ENCODE measurements around the gene AP3S2.
"Not testable (repeated sequence)": the region's sequence is repeated elsewhere in the genome, so short reads cannot be mapped to it uniquely, and the experiment has no call there.

Gene AP3S2

DNA sequence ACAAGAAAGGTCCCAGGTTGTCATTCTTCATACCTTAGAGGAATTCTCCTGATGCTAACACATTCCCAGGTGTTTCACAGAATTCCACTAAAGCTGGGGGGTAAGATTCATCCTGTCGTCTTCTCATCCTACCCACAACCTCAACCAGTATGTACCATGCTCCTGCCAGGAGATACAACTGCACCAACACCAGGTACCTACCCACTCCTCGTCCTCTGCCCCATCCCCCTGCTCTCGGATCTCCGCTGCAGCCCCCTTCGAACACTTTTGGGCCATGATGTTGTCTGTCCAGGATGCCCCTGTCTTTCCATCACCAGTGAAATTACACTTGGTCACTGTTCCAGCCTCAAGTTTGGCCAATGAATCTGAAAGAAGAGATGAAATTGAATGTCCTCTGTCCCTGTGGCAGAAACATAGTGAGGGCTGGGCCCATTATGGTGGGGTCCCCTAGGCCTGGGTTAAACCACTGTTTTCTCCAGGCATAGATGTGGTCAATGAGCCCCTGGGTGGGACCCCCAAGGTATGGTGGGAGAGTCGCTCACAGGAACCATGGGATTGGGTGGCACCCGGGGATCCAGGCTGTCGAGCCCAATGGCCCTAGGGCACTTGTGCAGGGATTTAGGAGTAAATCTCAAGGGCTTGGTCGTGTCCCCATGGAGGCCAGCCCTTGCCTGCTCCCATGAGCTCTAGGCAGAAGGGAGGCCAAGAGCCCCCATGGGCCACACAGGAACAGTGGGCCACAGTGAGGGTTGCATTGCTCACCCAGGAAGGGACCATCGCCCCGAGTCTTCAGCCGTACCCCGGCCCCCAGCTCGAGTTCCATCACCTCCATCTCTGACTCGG is 9.4 kb upstream of the AP3S2 start:
- DNase-seq, result peak; percentile 10

DNA sequence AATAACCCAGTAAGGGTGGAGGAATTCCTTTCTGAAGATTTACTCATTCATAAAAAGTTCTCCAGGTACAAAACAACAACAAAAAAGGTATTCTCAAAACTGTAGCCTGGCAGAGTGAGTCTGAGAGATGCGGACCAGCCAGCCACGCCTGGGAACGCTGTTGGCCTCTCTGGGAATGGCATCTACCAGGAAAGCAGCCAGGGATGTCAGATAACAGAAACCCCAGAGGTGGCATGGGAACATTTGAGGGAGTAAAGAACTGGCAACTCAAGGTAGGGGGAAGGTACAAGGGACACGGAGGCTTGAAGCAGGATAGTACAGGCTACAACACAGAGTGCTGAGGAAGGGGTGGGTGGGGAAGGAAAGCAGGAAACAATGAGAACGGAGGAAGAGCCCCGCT is 7.1 kb upstream of the AP3S2 start:
- peak; percentile 15 for DNase-seq

DNA sequence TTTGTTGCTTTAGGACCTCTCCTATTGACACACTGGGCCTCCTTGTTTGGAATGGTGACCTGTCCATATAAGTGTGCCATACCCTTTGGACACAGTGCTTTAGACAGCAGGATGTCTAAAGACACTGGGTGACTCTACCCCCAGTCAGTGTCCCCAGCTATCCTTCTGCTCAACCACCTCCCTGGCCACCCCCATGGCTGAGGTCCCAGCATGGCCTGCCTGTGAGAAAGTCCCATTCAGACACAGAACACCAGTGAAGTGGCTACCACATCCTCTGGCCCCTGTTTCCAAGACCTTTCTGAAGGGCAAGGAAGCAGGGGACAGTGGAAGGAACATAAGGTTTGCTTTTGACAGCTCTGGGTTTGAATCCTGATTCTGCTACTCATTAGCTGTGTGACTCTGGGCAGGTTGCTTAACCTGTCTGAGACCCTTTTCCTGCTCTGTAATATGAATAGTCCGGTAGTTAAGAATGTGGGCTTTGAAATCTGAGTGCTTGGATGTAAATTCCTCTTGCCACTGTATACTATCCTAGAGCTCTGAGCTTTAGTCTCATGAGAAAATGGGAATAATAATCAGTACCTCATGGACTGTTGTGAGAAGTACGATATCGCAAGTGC is 6.3 kb upstream of the AP3S2 start:
- peak; percentile 18 for DNase-seq

DNA sequence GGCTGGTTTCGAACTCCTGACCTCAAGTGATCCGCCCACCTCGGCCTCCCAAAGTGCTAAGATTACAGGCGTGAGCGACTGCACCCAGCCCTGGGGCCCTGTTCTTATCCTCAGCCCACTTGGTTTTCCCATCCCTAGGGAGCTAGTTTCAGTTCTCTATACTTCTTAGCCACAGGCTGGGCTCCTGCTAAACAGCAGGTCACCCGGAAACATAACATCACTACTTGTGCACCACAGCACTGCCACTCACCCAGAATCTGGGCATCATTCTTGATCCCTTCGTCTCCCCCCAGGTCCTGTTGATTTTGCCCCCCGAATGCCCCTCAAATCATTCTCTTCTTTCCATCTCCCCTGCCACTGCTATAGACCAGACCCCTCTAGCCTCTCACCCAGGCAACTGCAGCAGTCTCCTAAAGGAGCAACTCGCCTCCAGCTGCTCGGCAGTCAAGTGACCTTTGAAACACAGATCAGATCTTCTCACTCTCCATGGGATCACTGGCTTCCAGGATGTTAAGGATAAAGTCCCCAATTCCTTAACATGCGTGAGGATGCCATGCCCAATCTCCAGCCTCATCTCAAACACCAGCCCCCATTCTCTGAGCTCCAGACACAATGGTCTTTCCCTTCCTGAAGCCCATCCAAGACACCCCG is 5.6 kb upstream of the AP3S2 start:
- DNase-seq, result peak; percentile 14

DNA sequence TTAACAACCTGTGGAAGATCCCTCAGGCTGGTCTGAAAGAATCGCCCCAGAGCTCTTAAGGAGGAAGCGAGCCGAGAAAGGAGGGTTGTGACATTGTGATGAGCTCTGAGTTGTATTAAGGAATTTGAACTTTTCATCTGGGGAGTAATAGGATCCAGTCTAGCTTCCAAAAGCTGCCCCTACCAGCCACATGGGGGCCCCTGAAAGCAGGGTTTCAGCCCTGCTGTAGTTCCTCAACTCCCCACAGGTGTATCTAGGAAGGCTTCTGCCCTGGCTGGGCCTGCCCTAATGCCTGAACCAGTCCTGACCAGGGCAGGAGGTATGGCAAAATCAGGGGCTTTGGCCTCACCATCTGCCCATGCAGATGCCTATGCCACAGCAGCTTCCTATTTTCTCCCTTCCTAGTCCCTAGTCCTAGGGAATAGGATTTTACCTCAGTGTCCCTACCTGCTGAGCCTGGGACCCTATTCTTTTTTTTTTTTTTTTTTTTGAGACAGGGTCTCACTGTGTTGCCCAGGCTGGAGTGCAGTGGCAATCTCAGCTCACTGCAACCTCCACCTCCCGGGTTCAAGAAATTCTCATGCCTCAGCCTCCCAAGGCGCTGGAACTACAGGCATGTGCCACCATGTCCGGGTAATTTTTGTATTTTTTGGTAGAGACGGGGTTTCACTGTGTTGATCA is 5.0 kb upstream of the AP3S2 start:
- DNase-seq, result peak; percentile 48

DNA sequence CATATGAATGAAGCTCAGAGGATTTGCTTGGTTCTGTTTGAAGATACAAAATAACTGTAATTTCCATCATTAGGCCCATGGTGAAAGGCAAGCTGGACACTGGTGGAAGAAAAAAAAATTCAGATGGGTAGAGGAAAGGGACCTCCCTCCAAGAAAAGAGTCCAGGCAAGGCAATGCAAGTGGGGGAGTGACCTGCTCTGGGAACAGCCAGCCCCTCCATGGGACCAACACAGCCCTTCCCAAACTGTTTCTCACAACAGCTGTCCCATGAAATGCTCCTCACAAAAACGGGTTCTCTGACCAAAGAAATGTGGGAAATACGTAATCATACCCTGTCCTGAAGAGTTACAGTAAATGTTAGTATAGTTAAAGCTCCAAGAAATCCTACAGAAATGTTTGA is 4.4 kb upstream of the AP3S2 start:
- DNase-seq, result no peak

DNA sequence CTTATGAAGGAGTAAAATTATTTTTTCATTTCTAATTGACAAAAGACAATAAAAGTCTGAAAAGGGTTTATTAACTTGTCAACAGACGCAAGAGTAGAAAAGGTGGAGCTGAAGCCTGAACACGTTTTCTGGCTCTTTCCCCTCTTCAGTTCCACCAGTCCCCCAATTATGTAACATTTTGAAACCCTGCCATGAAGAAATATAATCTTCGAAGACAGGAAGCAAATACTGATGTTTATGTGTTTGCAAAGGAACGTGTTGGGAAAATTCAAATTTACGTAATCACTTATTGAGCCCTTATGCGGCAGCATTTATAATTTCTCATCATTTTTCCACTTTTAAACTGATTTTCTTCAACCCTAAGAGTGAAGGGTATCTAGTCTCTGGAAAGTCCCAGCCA is 767 bp downstream of the AP3S2 start:
- DNase-seq, result no peak

DNA sequence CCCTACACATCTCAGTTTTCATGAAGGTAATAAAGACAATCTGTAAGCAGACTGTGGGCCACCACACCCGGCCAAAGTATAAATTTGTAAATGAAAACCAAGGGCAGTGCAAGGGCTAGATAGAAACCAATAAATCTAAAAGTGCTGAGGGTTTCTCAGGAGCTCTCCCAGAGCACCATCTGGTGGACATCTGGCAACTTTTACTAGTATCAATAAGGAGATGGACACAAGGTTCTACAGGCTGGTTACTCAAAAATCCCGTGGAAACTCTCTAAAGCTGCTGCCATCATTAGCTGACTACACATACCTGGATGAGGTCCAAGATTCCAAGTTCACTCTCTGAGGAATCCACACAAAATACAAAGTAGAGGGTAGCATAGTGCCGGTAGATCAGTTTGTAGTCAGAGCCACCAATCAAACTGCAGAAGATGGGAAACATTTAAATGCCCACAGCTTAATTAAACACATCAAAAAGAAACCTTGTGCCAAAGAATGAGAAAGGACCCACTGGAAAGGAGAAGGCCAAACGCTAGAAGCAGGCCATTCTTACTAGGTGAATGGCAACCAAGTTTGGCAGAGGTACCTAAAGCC is 5.5 kb downstream of the AP3S2 start:
- no peak for DNase-seq

DNA sequence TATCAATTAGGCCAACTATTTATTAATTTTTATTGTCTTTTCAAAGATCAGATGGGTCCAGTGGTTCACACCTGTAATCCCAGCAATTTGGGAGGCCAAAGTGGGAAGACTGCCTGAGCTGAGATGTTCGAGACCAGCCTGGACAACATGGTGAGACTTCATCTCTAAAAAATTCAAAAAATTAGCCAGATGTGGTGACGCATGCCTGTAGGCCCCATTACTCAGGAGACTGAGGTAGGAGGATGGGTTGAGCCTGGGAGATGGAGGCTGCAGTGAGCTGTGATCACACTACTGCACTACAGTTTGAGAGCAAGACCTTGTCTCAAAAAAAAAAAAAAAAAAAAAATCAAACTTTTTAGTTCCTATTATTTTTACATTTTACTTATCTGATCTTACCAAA is 8.2 kb downstream of the AP3S2 start:
- DNase-seq, result no peak

DNA sequence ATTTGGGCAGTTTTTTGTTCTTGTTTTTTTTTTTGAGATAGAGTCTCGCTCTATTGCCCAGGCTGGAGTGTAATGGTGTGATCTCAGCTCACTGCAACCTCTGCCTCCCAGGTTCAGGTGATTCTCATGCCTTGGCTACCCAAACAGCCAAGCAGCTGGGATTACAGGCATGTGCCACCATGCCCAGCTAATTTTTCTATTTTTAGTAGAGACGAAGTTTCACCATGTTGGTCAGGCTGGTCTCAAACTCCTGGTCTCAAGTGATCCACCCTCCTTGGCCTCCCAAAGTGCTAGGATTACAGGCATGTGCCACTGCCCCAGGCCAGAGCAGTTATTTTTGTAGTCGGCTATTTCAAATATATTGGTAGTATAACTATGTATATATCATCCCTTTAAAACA is 8.6 kb downstream of the AP3S2 start:
- DNase-seq, result not testable (repeated sequence)

DNA sequence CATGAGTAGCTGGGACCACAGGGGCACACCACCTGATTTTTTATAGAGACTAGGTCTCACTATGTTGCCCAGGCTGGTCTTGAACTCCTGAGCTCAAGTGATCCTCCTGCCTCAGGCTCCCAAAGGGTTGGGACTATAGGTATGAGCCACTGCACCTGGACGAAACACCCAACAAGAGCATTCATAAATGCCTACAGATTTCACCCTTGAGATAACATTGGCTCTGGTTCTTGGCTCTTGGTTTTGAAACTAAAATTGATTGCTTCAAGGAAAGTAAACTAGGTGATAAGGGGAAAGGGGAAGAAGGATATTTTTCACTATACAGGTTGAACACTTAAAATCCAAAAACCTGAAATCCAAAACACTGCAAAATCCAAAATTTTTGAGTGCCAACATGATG is 10.3 kb downstream of the AP3S2 start:
- DNase-seq, result no peak

DNA sequence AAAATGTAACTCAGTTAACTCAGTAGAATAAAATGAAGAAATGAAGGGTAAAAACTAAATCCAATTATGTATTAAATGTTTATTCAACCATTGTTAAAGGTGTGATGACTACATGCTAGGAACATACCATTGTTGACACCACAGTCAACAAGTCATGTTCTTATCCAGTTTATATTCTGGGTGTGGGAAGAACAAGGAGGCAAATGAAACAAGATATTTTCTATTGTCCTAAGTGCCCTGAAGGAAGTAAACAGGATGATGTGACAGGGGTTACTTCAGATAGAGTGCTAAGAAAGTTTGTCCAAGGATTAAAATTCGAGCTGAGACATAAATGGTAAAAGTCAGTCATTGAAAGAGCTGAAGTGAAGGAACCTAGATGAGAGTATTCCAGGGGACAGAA is 13.1 kb downstream of the AP3S2 start:
- no peak for DNase-seq

DNA sequence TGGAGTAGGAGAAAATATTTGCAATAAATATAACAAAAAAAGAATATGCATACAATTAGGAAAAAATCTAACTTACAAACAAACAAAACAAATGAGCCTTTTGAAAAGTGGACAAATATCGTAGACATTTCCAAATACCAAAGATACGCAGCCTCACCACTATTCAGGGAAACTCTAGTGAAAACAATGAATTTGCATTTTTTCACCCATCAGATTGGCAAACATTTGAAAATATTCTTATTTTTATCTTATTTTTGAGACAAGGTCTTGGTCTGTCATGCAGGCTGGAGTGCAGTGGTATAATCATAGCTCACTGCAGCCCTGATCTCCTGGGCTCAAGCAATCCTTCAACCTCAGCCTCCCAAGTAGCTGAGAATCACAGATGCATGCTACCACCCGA is 15.5 kb downstream of the AP3S2 start:
- no peak for DNase-seq

DNA sequence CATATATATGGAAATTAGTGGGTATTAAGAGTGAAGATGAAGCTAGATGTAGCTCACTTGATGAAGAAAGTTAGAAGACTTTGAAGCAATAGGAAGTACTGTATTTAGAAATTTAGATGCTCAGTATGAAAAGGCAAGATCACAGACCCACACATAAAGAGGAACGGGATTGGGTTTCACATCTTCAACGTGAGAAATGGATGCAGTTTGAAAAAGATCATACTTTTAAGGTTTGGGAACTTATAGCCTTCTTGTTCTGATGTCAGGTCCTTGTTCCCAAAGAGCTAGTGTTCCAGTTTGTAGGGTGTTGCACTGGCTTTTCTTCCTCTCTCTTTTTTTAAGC is 16.7 kb downstream of the AP3S2 start:
- DNase-seq, result no peak

DNA sequence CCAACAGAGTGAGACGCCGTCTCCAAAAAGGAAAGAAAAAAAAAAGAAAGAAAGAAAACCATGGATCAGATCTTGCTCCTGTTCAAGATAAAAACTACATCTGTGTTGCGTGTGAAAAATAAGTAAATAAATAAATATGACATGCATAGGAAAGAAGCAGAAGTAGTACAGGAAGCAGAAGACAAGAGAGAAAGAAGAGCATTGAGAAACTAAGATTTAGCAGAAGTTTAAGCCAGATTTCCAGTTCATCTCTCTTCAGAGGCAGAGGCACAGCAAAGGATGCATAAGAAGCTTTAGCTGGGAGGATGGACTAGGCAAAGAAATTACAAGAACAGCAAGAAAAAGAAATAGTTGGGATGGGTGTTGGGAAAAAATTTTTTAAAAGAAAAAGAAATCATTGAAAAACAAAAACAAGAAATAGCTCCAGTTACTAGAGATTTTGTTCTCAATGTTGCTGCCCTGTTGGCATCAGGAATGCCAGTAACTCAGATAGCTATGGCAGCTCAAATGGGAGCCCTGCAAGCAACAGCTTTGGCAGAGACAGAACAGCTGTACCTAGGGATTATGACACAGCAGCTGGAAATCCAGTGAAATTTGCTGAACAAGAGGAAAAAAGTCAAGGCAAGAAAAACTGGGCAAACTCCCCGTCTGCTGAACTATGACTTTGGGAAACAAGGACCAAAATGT is 17.3 kb downstream of the AP3S2 start:
- DNase-seq, result no peak

DNA sequence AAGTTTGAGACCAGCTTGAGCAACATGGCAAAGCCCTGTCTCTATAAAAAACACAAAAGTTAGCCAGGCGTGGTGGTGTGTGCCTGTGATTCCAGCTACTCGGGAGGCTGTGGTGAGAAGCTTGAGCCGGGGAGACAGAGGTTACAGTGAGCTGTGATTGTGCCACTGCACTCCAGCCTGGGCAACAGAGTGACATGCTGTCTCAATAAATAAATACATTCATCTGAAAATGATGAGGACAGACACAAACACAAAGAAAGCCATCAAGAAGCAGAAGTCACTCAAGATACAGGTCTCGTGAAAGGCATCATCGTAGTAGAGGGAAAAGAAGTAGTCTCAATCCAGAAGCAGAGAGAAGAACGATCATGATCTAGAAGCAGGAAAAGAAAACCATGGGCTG is 18.1 kb downstream of the AP3S2 start:
- DNase-seq, result no peak

DNA sequence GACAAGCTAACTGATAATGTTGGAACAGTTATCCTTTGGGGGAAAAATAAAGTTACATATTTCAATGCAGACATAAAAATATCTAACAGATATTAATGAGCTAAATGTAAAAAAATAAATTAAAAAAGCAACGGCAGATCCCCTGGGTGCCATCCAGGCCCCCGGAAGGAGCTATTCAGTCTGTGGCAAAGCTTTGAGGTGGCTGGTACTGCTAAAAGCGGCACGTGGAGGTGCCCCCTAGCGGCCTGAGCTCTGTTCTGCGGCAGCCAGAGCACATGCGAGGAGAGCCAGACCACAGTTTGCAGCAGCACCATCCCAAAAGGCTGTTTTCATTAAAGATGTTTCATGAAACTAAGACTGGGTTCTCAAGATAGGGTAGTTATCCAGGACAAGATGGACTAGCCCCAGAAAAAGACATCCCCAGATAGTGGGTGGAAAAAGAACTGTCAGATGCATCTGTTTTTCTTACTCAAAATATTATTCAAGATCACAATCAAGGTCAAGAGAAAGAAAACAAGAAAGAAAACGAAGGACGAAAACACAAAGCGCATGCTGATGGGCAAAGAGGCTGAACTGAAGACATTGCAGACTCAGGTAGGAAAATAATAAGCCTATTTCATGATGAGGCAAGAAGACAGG is 18.7 kb downstream of the AP3S2 start:
- DNase-seq, result peak; percentile 91

DNA sequence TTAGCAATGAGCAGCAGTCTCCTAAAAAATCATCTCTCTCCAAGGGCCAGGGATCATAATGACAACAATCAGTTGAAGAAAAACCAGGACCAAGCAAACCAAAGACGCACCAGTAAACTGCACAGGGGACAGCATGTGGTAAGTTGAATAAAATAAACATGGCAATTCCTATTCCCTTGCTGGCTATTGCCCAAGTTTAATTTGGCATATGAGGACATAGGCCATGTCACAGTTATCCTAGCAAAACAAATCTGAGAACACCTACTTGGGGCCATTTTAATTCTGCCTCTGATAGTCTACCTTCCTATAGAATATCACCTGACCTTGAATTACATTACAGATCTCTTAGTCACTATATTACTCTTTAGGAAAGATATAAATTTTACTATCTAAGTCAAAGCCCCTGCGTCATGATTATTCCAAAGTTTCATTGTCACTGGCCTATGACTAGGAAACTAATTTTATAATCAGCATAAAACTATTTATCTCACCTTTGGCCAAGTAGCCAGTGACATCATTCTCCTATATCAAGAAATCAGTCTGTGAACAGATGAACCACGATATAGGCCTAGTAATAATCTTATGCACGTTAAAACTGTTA is 23.0 kb downstream of the AP3S2 start:
- DNase-seq, result no peak

DNA sequence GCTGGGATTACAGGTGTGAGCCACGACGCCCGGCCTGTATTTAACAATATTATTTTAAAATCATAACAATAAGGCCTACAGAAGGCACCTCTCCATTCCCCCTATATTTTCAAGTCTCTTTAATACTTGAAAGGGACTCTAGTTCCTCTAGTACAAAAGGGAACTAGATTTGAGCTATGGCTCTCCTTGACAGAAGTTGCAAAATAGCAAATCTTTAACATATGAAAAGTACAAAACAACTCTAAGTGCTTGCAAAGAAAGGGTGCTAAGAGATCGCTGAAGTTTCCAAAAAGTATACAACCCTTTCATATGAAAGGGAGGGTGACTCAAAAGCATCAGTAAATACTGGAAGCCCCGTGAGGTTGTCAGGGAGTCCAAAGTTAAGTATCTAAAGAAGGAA is 23.8 kb downstream of the AP3S2 start:
- DNase-seq, result no peak

DNA sequence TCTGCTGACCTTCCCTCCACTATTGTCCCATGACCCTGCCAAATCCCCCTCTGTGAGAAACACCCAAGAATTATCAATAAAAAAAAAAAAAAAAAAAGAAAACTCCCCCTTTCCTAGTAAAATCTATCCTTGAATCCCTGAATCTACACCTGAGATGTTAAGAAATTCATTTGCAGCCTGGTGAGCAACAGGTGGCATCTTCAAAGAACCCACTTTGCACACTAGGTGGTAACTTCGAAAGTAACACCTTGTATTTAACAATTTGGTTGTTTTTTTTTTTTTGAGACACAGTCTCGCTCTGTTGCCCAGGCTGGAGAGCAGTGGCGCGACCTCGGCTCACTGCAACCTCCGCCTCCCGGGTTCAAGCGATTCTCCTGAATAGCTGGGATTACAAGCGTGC is 24.3 kb downstream of the AP3S2 start:
- DNase-seq, result not testable (repeated sequence)

DNA sequence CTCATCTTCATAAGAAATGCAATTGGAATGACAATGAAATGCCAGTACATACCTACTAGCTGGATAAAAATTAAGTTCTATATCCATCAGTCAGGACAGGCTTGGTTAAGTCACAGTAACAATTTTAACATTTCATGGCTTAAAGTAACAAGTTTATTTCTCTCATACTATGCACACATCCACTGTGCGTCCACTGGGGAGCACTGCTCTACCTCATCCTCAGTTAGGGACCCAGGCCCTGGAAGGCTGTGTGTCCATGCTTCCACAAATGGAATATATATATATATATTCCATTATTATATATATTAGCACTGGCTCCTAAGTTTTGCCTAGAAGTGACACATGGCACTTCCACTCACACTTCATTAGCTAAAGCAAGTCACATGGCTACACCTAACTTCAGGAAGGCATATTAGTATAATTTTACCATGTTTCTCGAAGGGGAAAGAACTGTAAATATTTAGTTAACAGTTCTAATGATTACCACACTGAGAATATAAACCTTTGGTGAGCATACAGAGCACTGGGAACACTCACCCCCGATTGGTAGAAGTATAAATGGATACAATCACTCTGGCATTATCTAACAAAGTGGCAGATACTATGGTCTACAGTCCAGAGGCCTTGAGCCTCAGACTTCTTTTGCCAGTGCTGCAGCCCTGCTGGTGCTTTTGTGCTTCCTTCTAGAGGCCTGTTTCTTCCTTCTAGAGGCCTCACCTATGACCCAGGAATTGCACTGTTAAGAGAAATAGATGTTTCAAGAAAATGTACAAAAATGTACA is 28.6 kb downstream of the AP3S2 start:
- no peak for DNase-seq

Measured in stimulated activated CD8-positive, alpha-beta memory T cell treated with anti-CD3 and anti-CD28 coated beads, Interleukin-4, amount 100 ng/mL, for 48 hours (primary cell).